HCT116 (cell line): Measurements from ENCODE around the gene MRRF. TPM values are rescaled to one million over a fixed set of nuclear protein-coding genes. Genes with fewer than 3 reads are reported as not detected.

Experiments
- ATAC-seq: fragments of 200-7000 bp; cut with Tn5 transposase; 2 replicates; pipeline ENCODE4 v1.9.1; 2020; ENCODE audit warnings: mild to moderate bottlenecking, moderate library complexity
- BruUV-seq: library from RNA; stranded (reverse); fragments of 400-500 nt; replicated peaks from 2 replicates; lab custom pipeline; 2021; lab: Mats Ljungman, UMichigan
- CTCF ChIA-PET: fragments of 300-600 bp; sonication (Branson Sonifier 250); formaldehyde crosslinking; loops from one replicate; lab custom pipeline; 2021; ENCODE audit warnings: antibody characterized with exemption; lab: Charles Lee
- POLR2A ChIA-PET: fragments of 300-600, 350-600 bp; sonication (Branson Sonifier 250); formaldehyde crosslinking; loops from one replicate; lab custom pipeline; 2021; ENCODE audit warnings: antibody characterized with exemption; lab: Charles Lee
- RAD21 ChIA-PET, 2 experiments: fragments of 300-600 bp; sonication (Branson Sonifier 250); formaldehyde crosslinking; loops; one replicate each; lab custom pipeline; 2023; ENCODE audit warnings: low total read pairs in 2 of 2; ENCODE audit not compliant: uncharacterized antibody in 2 of 2, unreplicated experiment in 2 of 2, low non-redundant PET in 1 of 2; lab: Charles Lee
- DNase-seq: peaks from one replicate; pipeline ENCODE4 v3.0.0-alpha.2; 2010; ENCODE audit warnings: low read depth, low spot score
- H2AFZ ChIP-seq: fragments of 200-600 bp; shearing (Covaris generic), sonication (generic); 2 replicates; pipeline ENCODE4 v1.6.1; 2017; ENCODE audit warnings: low read depth, mixed run types, mixed read lengths, antibody characterized with exemption, low read length; ENCODE audit not compliant: poor library complexity, severe bottlenecking
- H3K27ac ChIP-seq: 2 replicates; pipeline ENCODE4 v1.5.1; 2012; ENCODE audit warnings: low read depth, low read length
- H3K27me3 ChIP-seq: fragments of 200-600 bp; sonication (generic); 2 replicates; pipeline ENCODE4 v1.6.1; 2016; ENCODE audit warnings: mixed run types, low read length, mixed read lengths; ENCODE audit not compliant: insufficient read depth
- H3K36me3 ChIP-seq, 2 experiments: fragments of 200-500 bp in 1 of 2; fragments of 200-600 bp in 1 of 2; sonication (Bioruptor generic) in 1 of 2; sonication (generic) in 1 of 2; 2 replicates each; pipeline versions ENCODE4 v1.5.1 to v1.6.1; 2014 to 2016; ENCODE audit warnings: low read length in 2 of 2, inconsistent platforms in 1 of 2, mixed read lengths in 1 of 2, mixed run types in 1 of 2; ENCODE audit not compliant: insufficient read depth in 2 of 2, control insufficient read depth in 1 of 2
- H3K4me1 ChIP-seq, 2 experiments: fragments of 200-600 bp in 1 of 2; sonication (generic) in 1 of 2; 2 replicates each; pipeline versions ENCODE4 v1.5.1 to v1.6.1; 2012 to 2017; ENCODE audit warnings: low read length in 2 of 2, inconsistent platforms in 1 of 2, mild to moderate bottlenecking in 1 of 2, mixed read lengths in 1 of 2, mixed run types in 1 of 2, moderate library complexity in 1 of 2; ENCODE audit not compliant: insufficient read depth in 2 of 2, control insufficient read depth in 1 of 2
- H3K4me2 ChIP-seq: fragments of 200-600 bp; sonication (generic); 2 replicates; pipeline ENCODE4 v1.6.1; 2017; ENCODE audit warnings: mixed run types, low read length, mixed read lengths
- H3K4me3 ChIP-seq, 2 experiments: fragments of 200-600 bp in 1 of 2; sonication (generic) in 1 of 2; replicated peaks in 1 of 2; 2 replicates each; pipeline ENCODE4 v1.5.1; 2011 to 2016; ENCODE audit warnings: low read length in 2 of 2, control low read depth in 1 of 2, low read depth in 1 of 2, mild to moderate bottlenecking in 1 of 2, mixed read lengths in 1 of 2, mixed run types in 1 of 2
- H3K79me2 ChIP-seq: fragments of 200-600 bp; sonication (generic); 2 replicates; pipeline ENCODE4 v1.6.1; 2017; ENCODE audit warnings: mild to moderate bottlenecking, mixed run types, low read length, moderate library complexity, mixed read lengths; ENCODE audit not compliant: insufficient read depth
- H3K9ac ChIP-seq: fragments of 200-600 bp; sonication (generic); 2 replicates; pipeline ENCODE4 v1.6.1; 2016; ENCODE audit warnings: low read length, mixed read lengths
- H3K9me2 ChIP-seq: fragments of 200-600 bp; sonication (generic), shearing (Covaris generic); 2 replicates; pipeline ENCODE4 v1.6.1; 2017; ENCODE audit warnings: mixed run types, mild to moderate bottlenecking, moderate library complexity; ENCODE audit not compliant: insufficient read depth
- H3K9me3 ChIP-seq, 2 experiments: fragments of 200-500 bp in 1 of 2; fragments of 200-600 bp in 1 of 2; sonication (Bioruptor generic) in 1 of 2; sonication (generic) in 1 of 2; 2 replicates each; pipeline ENCODE4 v1.6.1; 2014 to 2017; ENCODE audit warnings: low read length in 2 of 2, mixed read lengths in 2 of 2, inconsistent platforms in 1 of 2, low read depth in 1 of 2, mild to moderate bottlenecking in 1 of 2, mixed run types in 1 of 2, moderate library complexity in 1 of 2; ENCODE audit not compliant: control insufficient read depth in 1 of 2, insufficient read depth in 1 of 2
- H4K20me1 ChIP-seq: fragments of 200-600 bp; sonication (generic), shearing (Covaris generic); 2 replicates; pipeline ENCODE4 v1.6.1; 2017; ENCODE audit warnings: mixed run types, mild to moderate bottlenecking, moderate library complexity; ENCODE audit not compliant: insufficient read depth
- CBX3 ChIP-seq: IDR thresholded peaks from 2 replicates; pipeline ENCODE4 v1.6.1; 2012; ENCODE audit warnings: low read depth
- CEBPB ChIP-seq: IDR thresholded peaks from 2 replicates; pipeline ENCODE4 v1.6.1; 2012; ENCODE audit warnings: low read depth
- CTCF ChIP-seq, 3 experiments: fragments of 200-600 bp in 1 of 3; sonication (generic) in 1 of 3; IDR thresholded peaks in 2 of 3; conservative IDR thresholded peaks in 1 of 3; 2 replicates each; pipeline ENCODE4 v1.5.1; 2012 to 2017; ENCODE audit warnings: low read depth in 2 of 3, low read length in 2 of 3, antibody characterized with exemption in 1 of 3, borderline replicate concordance in 1 of 3, control low read depth in 1 of 3, mild to moderate bottlenecking in 1 of 3, mixed read lengths in 1 of 3, mixed run types in 1 of 3, moderate library complexity in 1 of 3; ENCODE audit not compliant: insufficient read depth in 1 of 3
- EGR1 ChIP-seq: IDR thresholded peaks from 2 replicates; pipeline ENCODE4 v1.6.1; 2012; ENCODE audit warnings: low read depth
- ELF1 ChIP-seq: IDR thresholded peaks from 2 replicates; pipeline ENCODE4 v1.6.1; 2012; ENCODE audit warnings: low read depth, borderline replicate concordance
- EZH2 ChIP-seq: fragments of 200-600 bp; sonication (generic); IDR thresholded peaks from 2 replicates; pipeline ENCODE4 v1.6.1; 2017; ENCODE audit warnings: antibody characterized with exemption, mixed run types
- FOSL1 ChIP-seq: IDR thresholded peaks from 2 replicates; pipeline ENCODE4 v1.6.1; 2012; ENCODE audit warnings: low read depth
- MAX ChIP-seq: IDR thresholded peaks from 2 replicates; pipeline ENCODE4 v1.6.1; 2012
- POLR2A ChIP-seq: IDR thresholded peaks from 2 replicates; pipeline ENCODE4 v1.7.0; 2011; ENCODE audit warnings: borderline replicate concordance; ENCODE audit not compliant: insufficient read depth, insufficient read length; ENCODE audit errors: extremely low read depth
- POLR2AphosphoS5 ChIP-seq: IDR thresholded peaks from 2 replicates; pipeline ENCODE4 v1.6.1; 2011; ENCODE audit warnings: mild to moderate bottlenecking, low read depth, low read length, moderate library complexity
- RAD21 ChIP-seq: IDR thresholded peaks from 2 replicates; pipeline ENCODE4 v1.6.1; 2012; ENCODE audit warnings: low read depth, mild to moderate bottlenecking
- REST ChIP-seq: IDR thresholded peaks from 2 replicates; pipeline ENCODE4 v1.6.1; 2012; ENCODE audit warnings: low read depth
- SIN3A ChIP-seq: IDR thresholded peaks from 2 replicates; pipeline ENCODE4 v1.6.1; 2012; ENCODE audit warnings: low read depth
- SRF ChIP-seq: IDR thresholded peaks from 2 replicates; pipeline ENCODE4 v1.6.1; 2012; ENCODE audit warnings: low read depth
- TCF7L2 ChIP-seq: IDR thresholded peaks from 2 replicates; pipeline ENCODE4 v1.7.0; 2011; ENCODE audit warnings: borderline replicate concordance, inconsistent platforms; ENCODE audit not compliant: insufficient read depth, insufficient read length; ENCODE audit errors: extremely low read depth
- ZBTB33 ChIP-seq: IDR thresholded peaks from 2 replicates; pipeline ENCODE4 v1.6.1; 2011; ENCODE audit warnings: mild to moderate bottlenecking, low read length, moderate library complexity; ENCODE audit not compliant: insufficient replicate concordance; ENCODE audit errors: extremely low read depth
- ZNF274 ChIP-seq: fragments of 200-500 bp; sonication (Bioruptor generic); IDR thresholded peaks from 2 replicates; pipeline ENCODE4 v1.6.1; 2014; ENCODE audit warnings: mild to moderate bottlenecking, low read depth, low read length, inconsistent platforms
- intact Hi-C: fragments of 100-400 bp; cut with micrococcal nuclease; formaldehyde crosslinking; loops from 2 replicates; pipeline ENCODE4 v1.10.0; 2022
- total RNA-seq: library from RNA; stranded (reverse); gene quantifications from one replicate; pipeline ENCODE4 v1.2.1, GENCODE V29; 2021; ENCODE audit not compliant: unreplicated experiment

Gene MRRF
- total RNA-seq, 1 experiment from 2014 or later: 88.6 TPM

GRCh38 chr9:122370303-122370702 lies 105.6 kb downstream of the MRRF start:
- CTCF ChIA-PET: interaction anchor here (0.6 to 1.0 kb wide), 2 partner anchors 19 to 245 kb away, joined by 3 to 4 read pairs; no protein-coding TSS in a partner anchor
- H3K4me3 ChIP-seq: peak overlapping the region; percentile 40 to 55; a peak in 3 of 4 replicates

More at GRCh38 chr9:122370303-122370702, 105.6 kb downstream of the MRRF start:
- no peaks in the 10 kb centered on the region for H3K79me2 ChIP-seq
- ATAC-seq (no peak; the same call in 1 of the 2 replicates), DNase-seq (no peak)
- no peaks in the 10 kb centered on the region for H3K36me3 ChIP-seq
- H3K9me2 ChIP-seq: no peaks in the 10 kb centered on the region
- H2AFZ ChIP-seq: peak overlapping the region; percentile 91
- H3K9ac ChIP-seq: no peak overlapping the region
- ChIA-PET POLR2A (no interaction called here), RAD21 (no interaction called here)
- peaks cover 3 to 33% of the 10 kb centered on the region in 2 experiments; a peak in 3 of 4 replicates for H3K4me1 ChIP-seq
- no peak overlapping the region for H3K27ac ChIP-seq
- no peak for TF ChIP-seq EGR1
- TF ChIP-seq SRF: no peak
- no peak for TF ChIP-seq CEBPB
- no peak for TF ChIP-seq SIN3A
- TF ChIP-seq REST: no peak
- TF ChIP-seq CBX3: no peak
- TF ChIP-seq EZH2: no peak
- TF ChIP-seq RAD21: no peak
- TF ChIP-seq FOSL1: no peak
- TF ChIP-seq ZNF274: no peak
- no peak for TF ChIP-seq ELF1
- no peak for TF ChIP-seq POLR2AphosphoS5
- no peak for TF ChIP-seq CTCF (IDR thresholded peaks at IDR 0.05 in 2 of 3, conservative IDR thresholded peaks at IDR 0.05 in 1 of 3; ENCODE audit: borderline replicate concordance in 1 of 3, insufficient read depth in 1 of 3, low read depth in 2 of 3, low read length in 2 of 3)
- no peak for TF ChIP-seq POLR2A
- TF ChIP-seq ZBTB33: no peak
- no peak for TF ChIP-seq TCF7L2
- no peak for TF ChIP-seq MAX
- intact Hi-C loops: no loop called here
- no peaks in the 10 kb centered on the region for H3K27me3 ChIP-seq
- no TSS peak for BruUV-seq
- H3K4me2 ChIP-seq: peak overlapping the region; percentile 71
- no peaks in the 10 kb centered on the region for H3K9me3 ChIP-seq
- H4K20me1 ChIP-seq: no peaks in the 10 kb centered on the region
